Astrocyte of the cerebellum (primary cell): ENCODE measurements around the gene C7orf33.

Source experiments
- DNase-seq: peaks from one replicate; pipeline ENCODE4 v3.0.0-alpha.2; 2011; ENCODE audit warnings: low read depth
- H3K4me3 ChIP-seq: 2 replicates; pipeline ENCODE4 v1.5.1; 2011; ENCODE audit warnings: mild to moderate bottlenecking, low read depth, low read length, moderate library complexity
- in situ Hi-C: cut with HindIII; loops from 2 replicates; pipeline ENCODE4 v1.10.0; 2017; ENCODE audit warnings: low sequenced_read_pairs
- TF ChIP-seq, protein P1 (sequence below): IDR thresholded peaks from 2 replicates; pipeline ENCODE4 v1.5.1; 2012; ENCODE audit warnings: low read length, low read depth, moderate library complexity, mild to moderate bottlenecking; ENCODE audit errors: missing control alignments

The C7orf33 gene, protein sequence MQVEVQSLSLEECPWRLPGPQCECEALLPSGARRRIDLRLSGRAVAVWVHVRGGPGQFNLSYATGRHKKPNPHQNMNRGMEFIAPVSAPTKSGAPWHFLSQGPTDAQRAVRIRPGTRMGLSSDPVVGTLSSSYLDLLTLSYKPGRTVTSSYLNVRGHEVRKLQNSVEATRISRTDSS

DNA sequence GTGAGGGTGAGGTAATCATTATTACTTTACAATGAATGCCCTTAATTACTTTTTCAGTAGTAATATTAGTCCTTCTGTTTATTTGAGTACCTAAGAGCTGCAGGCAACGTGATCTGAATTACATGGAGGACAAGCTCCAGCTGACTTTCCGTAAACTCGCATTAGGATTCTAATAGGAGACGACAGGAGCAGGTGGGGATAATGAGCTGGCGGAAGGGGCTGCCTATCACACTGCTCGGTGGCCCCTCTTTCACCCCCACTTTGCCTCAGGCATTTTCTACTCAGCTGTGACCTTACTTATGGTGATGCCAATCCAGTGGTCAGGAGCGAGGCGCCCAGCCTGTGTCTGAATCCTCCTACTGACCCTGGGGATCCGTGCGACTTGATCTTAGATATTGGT is at the start of gene C7orf33:
C7orf33 (plus strand) TSS at position 296 of the 400 bp plus-strand sequence. CDS start 160 bp downstream, outside the sequence.
- in situ Hi-C loops = loop anchor here (25.0 kb wide), 1 partner anchor 372 kb away; no protein-coding TSS in a partner anchor
- DNase-seq = no peak
- TF ChIP-seq, protein P1, sequence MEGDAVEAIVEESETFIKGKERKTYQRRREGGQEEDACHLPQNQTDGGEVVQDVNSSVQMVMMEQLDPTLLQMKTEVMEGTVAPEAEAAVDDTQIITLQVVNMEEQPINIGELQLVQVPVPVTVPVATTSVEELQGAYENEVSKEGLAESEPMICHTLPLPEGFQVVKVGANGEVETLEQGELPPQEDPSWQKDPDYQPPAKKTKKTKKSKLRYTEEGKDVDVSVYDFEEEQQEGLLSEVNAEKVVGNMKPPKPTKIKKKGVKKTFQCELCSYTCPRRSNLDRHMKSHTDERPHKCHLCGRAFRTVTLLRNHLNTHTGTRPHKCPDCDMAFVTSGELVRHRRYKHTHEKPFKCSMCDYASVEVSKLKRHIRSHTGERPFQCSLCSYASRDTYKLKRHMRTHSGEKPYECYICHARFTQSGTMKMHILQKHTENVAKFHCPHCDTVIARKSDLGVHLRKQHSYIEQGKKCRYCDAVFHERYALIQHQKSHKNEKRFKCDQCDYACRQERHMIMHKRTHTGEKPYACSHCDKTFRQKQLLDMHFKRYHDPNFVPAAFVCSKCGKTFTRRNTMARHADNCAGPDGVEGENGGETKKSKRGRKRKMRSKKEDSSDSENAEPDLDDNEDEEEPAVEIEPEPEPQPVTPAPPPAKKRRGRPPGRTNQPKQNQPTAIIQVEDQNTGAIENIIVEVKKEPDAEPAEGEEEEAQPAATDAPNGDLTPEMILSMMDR = no peak
- no peak within 1 kb of the TSS for H3K4me3 ChIP-seq

DNA sequence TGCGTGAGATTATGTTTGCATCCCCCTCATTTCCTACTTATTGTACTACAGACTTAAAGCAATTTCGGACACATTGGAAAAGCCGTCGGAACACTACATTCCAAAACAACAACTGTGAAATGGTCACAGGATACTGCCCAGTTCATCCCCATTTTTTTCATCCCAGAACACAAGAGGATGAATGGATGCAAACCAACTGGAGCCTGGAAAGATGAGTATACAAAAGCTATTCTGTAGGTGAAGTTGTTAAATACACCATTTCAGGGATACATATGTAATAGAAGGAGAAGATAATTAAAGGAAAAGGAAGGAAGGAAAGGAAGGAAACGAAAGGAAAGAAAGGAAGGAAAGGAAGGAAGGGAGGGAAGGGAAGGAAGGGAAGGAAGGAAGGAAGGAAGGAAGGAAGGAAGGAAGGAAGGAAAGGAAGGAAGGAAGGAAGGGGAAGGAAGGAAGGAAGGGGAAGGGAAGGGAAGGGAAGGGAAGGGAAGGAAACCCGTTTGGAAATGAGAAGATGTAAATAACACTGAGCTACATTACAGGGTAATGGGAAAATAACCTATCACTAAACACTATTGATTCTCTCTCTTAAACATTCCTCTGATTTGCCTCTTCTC is 48.6 kb upstream of the C7orf33 start:
- TF ChIP-seq, protein P1 = no peak
- DNase-seq = no peak
- in situ Hi-C loops = no loop called here
- H3K4me3 ChIP-seq = no peak overlapping the region

DNA sequence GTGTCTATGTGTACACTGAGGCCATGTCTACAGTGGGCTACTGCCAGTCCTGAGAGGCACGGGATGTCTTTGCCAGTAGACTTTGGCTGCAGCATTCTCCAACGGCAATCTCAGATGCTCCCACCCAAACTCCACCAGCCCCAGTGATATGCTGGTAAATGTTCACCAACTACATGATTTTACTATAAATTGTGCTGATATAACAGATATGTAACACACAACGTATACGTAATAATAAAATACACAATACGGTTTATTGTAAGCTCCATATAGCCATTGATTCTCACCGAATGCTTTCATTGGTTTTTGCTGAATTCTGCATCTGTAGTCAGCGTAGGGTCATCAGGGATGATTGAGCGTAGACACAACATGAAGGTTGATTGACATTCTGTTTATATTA is 47.3 kb upstream of the C7orf33 start:
- DNase-seq = no peak
- no peak overlapping the region for H3K4me3 ChIP-seq
- TF ChIP-seq, protein P1 = no peak
- in situ Hi-C loops = no loop called here

DNA sequence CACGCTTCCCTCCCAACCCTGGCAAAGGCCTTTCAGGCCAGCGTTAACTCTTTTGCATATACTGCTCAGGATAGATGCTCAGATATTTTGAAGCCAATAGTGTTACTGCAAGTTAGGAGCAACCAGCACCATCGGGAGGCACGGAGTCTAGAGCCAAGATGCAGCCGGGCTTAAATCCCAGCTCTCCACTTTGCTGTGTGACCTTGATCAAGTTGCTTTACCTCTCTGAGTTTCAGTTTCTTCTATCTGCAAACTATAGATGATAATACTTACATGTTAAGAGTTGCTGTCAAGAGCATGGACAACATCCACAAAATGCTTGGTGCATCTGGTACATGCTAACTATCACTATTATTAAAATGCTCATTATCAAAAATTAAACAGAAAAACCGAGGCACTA is 45.4 kb upstream of the C7orf33 start:
- H3K4me3 ChIP-seq = no peak overlapping the region
- no peak for DNase-seq
- in situ Hi-C loops = no loop called here
- TF ChIP-seq, protein P1 = no peak

DNA sequence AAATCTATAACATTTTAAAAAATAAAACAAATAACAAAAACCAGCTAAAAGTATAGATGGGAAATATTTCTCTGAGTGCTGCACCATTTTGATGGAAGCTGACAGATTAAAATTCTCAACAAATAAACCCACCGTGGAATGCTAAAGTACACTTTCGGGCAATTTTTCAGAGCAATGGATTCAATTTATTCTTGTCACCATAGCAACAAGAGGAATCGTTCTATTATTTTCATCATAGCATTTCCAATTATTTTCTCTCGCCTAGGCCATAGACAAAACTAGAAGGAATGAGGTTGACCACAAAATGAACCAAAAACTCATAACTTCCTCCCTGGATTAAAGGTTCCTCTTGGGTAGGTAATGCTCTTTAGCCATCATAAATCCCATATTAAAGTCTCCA is 44.6 kb upstream of the C7orf33 start:
- DNase-seq = no peak
- no peak overlapping the region for H3K4me3 ChIP-seq
- TF ChIP-seq, protein P1 = no peak
- in situ Hi-C loops = no loop called here

DNA sequence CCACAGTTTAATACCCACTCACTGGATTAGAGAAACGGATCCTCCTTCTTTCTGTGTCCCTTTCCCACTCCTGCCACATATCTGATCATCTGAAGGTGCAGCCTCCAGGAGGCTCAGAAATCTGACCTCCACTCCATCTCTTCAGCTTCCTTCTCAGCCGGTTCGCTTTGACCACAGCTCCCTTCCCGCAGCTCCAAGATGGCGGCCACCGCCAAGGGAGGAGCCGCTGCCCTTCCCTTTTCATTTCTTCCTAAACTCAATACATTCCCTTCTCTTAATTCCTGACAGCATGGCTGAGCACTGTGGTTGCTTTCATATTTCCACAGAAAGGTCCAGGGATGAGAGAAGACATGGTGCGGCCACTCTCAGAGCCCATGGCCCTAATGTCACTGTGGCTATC is 43.7 kb upstream of the C7orf33 start:
- no peak overlapping the region for H3K4me3 ChIP-seq
- in situ Hi-C loops = no loop called here
- no peak for DNase-seq
- TF ChIP-seq, protein P1 = no peak
